GM21526 (cell line): Measurements from ENCODE around the gene CAPN12.

Experiments used
- ATAC-seq: cut with Tn5 transposase; IDR thresholded peaks from one replicate; pipeline ENCODE4 v1.9.1; 2021; ENCODE audit warnings: moderate library complexity; ENCODE audit not compliant: unreplicated experiment, low FRiP score

The CAPN12 gene

DNA sequence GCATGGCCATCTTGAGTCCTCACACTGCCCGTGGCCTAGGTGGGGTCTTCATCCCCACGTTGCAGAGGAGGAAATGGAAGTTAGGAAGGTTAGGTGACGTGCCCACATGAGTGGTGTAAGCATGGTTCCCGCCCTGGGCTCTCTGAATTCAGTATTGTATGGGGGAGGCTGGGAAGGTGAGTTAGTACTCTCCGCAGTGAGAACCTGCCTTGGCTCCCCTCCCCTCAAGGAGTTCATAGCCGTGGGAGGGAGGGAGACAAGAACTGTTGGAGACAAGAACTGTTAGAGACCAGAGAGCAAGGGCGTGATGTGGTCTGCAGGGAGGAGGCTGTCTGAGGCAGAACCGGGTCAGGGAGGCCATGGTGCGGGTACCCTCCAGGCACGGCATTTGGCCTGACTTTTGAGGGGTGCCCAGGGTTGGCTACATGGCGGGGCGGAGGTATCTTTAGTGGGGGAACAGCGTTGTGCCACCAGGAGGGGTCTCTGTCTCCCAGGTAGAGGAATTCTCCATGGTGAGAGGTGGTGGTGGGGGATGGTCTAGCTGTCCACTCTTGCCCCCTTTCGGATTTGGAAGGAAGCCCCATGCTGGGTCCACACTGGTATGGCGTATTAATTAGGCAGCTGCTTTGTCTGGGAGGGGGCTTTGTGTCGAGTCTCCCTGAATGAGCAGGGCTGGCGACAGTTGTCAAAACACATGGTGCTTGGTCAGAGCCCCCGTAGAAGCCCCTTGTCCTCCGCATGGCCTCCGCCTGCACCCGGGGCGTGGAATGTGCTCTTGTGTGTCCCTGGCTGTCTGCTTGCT is 45.8 kb downstream of the CAPN12 start:
- no peak for ATAC-seq

DNA sequence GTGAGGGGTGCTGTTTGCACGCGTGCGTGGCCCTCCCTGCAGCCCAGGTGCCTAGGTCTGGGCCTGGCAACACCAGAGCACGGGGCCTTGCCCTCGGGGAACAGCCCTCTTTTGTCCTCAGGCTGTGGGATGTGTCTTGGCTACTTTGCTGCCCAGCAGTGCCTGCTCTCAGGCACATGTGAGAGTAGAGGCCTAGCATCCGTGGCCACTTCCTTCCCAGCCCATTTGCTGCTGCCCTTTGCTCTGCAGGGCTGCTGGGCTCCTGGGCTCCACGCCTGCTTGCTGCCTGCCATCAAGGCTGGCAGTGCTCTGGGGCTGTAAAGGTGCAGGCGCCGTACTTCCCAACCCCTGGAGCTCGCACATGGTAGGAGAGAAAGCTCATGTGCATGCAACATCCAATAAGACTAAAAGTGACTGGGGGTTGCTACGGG is 46.6 kb downstream of the CAPN12 start:
- no peak for ATAC-seq

DNA sequence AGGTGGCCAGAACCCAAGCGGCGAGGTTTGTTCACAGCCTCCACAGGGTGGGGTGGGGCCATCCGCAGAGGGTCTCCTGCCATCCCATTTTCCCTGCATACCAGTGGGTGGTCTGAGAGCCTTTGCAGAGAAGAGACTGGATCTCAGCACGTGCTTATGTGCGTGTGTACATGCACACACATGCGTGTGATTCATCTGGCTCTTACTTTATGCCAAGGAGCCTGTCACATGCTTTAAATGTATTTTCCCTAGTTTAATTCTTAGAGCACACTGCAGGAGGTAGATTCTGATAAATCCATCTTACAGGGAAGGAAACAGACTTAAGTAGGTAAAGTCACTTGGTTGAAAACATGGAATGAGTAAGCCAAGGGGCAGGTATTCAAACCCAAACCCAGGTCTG is 47.1 kb downstream of the CAPN12 start:
- no peak for ATAC-seq

DNA sequence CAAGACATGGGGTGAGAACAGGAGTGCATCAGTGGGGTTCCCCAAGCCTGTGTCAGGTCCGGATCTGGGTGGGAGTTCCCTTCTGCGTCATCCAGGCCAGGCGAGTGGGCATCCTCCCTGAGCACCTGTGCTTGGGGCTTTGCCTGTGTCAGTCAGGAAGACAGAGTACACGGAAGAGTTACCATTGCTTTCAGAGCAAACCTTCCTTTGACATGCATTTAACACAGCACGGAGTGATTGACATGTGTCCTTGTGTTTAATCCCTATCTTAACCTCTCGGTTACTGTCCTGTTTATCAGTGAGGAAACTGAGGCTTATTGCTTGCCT is 47.6 kb downstream of the CAPN12 start:
- no peak for ATAC-seq

DNA sequence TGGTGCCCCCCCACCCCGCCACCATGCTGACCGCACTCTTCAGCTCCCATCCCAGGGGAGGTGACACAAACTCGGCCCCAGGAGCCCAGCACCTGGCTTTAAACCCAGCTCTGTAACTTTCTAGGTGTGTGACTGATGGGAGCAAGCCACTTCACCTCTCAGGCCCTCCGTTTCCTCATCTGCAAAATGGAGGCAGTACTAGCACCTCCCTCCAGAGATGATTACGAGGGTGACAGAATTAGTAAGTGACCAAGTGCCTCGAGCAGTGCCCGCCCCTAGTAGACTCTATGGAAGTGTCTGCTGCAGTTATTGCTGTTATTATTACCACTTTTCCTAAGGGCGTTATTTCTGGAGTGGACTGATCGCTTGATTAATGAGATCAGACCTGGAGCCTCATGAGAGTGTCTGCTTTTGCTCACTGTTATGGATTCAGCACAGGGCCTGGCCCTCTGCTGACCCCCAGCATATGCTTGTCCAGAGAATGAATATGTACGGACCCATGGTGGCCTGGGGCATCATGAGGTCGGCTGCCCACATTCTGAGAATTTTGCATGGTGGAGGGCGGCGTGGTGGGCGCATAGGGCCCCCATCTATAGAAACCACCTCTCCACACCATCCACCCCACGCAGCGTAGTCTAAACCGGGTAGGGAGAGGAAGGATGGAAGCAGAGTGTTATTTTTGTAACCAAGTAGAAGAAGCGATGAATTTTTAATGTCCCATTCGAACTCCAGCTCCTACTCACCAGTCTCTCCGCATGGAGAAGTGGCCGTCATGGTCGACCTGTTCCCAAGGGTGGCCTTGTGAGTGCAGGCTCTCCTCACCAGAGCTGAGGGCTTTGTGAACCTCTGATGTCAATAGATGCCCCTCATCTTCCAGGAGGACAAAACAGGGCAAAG is 48.2 kb downstream of the CAPN12 start:
- ATAC-seq, result no peak

DNA sequence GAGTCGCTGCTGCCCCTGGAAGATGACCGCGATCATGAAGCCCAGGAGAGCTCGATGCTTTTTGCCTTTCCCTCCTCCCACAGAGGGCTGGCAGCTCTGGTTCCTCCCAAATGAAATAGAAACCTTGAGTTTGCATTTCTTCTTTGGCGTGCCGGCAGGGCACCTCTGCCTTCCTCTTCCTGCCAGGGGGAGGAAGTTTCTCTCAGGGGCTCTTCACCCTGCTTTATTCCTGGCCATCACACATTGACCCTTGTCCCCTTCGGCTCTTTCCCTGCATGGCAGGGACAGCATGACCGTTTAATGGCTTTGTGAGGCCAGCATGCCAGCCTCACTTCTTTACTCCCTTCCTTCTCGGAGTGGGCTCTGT is 49.0 kb downstream of the CAPN12 start:
- ATAC-seq, result no peak

DNA sequence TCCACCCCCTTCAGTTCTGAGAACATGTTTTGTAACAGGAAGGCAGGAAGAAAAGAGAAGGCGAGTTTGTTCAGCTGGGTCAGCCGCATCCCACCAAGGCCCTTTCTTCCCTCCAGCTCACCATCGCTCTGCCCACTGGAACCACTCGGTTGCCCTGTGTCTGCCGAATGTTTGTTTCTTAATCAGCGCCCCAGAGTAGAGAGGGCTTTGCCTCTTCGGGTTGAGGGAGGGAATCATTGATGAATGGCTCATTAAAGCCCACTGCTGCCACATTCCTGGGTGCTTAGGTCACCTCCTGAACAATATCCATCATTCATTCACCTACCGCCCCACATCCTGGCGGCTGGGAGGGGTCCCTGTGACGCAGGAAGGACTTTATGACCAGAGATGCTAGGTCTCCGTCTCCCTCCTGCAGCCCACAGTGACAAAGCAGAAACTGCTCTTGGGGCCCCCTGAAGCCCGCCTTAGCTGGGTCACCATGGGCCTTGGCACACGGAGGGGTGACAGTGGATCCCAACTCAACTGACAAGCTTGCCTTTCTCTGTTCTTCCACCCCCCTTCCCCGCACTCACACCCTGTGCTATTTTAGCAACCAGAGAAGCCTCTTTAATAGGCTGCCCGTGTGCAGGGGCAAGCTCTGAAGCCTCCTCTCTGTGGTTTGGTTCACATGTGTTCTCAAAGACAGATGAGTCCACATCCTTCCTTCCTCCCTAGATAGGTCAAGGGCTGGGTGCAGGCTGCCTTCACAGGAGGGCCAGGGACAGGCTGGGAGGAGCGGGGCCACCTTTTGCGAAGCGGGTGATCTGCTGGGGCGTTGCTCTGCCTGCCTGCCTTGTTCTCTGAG is 50.7 kb downstream of the CAPN12 start:
- no peak for ATAC-seq

DNA sequence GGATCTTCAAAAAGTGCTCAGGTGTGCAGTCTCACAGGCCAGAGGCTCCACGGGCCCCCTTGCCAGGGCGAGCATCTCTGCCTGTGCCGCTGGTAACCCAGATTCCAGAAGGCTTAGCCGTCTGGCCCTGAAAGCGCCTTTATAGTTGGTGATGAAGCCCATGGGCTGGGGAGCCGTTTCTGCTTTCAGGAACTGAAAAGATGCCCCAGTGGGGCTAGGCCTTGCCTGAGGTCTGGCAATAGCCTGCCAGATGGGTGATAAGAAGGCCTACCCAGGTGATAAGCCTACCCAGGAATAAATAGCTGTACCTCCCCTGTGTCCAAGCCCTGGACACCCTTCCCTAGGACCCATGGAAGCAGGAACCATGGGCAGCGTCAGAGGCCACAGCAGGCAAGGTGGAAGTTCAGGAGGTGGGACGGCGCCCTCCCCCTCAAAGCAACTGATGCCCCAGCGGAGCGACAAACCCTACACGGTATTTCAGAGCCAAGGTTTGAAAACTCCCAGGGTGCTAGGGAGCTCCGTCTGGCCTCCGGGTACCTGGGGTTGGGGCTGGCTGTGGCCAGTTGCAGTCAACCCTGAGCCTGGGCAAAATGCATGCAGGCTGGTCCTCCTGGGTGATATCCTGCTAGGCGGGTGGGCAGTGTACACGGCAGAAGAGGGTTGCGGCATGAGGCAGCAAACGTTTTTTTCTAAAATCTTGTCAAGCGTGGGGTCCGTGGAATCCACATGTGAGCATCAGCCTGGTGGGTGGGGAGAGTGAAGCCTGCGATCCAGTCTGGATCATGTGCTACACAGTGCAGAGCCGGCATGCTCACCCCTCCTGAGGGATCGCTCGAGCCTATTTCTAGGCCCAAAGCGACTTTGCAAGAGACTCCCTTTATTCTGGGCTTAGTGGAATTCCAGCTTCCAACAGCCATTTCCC is 51.6 kb downstream of the CAPN12 start:
- ATAC-seq, result no peak

DNA sequence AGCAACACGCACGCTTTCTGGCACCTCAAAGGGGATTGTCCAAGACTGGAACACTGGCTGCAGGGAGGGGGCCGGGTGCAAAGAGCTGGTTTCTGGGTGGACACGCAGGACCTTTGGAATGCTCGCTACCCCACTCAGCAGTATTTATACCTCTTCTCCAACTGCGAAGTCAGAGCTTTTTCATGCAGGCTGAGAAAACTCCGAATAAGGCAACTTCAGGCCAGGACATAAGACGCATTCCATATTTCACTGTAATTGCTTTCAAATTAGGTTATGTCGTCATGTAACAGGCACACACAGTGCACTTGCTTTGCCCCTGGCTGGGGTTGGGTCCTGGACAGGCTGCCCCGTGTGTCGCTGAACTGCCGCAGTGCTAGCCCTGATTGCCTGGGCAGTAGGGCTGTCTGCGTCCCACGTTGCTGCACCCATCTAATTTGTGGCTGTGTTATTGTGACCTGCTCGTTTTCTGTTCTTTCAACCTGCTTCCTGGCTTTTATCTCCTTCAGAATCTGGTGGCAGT is 52.3 kb downstream of the CAPN12 start:
- no peak for ATAC-seq

DNA sequence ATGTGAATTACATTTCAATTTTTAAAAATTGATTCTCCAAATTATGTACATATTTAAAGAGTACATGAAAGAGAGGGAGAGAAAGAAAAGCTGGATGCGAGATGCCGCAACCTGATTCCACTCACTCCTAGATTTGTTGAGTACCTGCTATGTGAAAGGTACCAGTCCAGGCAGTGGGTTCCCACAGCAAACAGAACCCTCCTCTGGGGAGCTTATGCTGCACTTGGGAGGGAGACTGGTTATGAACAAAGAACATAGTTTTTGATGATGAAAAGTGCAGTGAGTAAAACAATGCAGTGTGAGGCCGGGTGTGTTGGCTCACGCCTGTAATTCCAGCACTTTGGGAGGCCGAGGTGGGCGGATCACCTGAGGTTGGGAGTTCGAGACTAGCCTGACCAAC is 53.4 kb downstream of the CAPN12 start:
- ATAC-seq, result no peak

DNA sequence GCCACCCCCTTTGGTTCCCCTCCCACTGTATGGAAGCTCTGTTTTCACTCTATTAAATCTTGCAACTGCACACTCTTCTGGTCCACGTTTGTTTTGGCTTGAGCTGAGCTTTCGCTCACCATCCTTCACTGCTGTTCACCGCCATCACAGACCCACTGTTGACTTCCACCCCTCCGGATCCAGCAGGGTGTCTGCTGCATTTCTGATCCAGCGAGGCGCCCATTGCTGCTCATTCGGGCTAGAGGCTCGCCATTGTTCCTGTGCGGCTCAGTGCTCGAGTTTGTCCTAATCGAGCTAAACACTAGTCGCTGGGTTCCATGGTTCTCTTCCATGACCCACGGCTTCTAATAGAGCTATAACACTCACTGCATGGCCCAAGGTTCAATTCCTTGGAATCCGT is 54.1 kb downstream of the CAPN12 start:
- ATAC-seq, result no peak

DNA sequence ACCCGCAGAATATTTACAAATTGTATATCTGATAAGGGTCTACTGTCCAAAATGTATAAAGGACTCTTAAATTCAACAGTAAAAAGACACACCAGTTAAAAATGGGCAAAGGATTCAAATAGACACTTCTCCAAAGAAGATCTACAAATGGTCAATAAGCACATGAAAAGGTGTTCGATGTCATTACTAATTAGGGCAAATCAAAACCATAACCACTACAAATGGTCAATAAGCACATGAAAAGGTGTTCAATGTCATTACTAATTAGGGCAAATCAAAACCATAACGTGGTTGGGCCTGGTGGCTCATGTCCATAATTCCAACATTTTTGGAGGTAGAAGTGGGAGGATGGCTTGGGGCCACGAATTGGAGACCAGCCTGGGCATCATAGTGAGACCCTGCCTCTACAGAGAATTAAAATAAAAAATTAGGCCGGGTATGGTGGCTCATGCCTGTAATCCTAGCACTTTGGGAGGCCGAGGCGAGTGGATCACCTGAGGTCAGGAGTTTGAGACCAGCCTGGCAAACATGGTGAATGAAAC is 56.4 kb downstream of the CAPN12 start:
- no peak for ATAC-seq

DNA sequence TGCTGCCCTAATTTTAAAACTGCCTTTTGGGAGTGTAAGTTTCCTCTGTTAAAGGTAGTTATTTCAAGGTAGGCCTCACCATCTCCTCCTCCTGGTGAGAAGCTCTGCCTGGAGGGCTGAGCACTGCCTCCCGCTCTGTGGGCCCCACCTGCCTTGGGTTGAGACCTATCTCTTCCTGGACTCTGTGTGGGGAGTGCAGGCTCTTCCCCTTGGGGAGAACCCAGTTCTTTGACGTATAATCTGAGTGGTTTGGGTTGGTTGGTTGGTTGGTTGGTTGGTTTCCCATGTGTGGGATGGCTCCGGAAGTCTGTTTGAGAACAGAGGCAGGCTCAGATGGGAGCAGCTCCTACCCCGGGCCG is 57.8 kb downstream of the CAPN12 start:
- ATAC-seq, result no peak

DNA sequence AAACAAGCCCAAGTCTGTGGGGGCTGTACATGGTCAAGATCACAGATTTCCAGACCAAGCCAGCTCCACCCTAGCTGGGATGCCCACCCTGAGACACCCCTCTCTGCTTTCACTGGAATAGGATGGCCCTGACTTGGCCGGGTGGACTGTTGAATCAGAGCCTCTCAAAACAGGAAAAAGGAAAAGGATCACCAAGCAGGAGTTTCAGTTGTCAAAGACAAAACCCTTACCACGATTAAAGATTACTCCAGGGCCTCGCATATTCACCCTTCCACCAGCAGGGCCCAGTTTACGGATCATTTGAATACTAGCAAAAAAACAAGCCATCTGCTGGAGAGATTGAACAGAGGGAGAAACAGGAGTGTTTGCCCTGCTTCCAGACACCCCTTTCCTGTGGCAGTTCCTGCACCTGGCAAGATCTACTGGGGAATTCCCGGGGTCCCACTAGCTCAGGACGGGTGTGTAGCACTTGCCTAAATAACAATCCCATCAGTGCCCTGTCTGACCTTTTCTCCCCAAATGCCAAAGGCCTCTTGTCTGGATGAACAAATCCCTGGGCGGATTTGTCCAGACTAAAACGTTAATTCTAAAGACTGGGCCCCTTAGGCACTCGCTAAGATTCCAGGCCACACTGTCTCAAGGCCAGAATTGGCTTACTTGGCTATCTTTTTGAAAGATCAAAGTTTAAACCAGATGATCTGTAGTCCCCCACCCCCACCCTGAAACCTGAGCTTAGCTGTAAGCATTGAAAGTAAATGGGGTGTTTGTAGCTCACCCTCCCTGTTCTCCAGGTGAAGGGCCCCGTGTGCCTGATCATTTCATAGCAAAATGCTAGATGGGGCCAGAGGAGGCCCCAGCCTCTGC is 58.4 kb downstream of the CAPN12 start:
- ATAC-seq, result no peak

DNA sequence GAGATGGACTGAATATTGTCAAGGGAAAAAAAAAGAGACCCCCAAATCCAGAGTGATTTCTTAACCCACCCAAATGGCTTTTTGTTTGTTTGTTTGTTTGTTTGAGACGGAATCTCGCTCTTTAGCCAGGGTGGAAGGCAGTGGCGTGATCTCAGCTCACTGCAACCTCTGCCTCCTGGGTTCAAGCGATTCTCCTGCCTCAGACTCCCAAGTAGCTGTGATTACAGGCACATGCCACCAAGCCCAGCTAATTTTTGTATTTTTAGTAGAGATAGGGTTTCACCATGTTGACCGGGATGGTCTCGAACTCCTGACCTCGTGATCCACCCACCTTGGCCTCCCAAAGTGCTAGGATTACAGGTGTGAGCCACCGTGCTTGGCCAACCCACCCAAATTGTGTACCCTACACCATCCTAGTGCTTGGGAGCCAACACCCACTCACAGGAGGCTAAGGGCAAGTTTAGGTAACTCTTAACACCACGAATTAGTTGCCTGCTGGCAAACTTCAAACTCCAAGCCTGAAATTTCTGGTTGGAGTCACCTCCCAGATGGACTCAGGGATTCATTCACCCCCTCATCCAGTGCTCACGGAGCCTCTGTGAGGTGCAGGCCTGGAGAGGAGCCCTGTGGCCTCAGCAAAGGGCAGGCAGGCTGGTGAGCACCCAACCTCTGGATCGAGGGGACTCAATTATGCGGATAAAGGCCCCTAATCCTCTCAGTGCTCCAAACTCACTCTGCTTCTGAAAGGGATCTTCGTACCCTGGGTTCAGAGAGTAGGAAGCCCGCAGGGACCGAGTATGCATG is 59.2 kb downstream of the CAPN12 start:
- ATAC-seq, result no peak

DNA sequence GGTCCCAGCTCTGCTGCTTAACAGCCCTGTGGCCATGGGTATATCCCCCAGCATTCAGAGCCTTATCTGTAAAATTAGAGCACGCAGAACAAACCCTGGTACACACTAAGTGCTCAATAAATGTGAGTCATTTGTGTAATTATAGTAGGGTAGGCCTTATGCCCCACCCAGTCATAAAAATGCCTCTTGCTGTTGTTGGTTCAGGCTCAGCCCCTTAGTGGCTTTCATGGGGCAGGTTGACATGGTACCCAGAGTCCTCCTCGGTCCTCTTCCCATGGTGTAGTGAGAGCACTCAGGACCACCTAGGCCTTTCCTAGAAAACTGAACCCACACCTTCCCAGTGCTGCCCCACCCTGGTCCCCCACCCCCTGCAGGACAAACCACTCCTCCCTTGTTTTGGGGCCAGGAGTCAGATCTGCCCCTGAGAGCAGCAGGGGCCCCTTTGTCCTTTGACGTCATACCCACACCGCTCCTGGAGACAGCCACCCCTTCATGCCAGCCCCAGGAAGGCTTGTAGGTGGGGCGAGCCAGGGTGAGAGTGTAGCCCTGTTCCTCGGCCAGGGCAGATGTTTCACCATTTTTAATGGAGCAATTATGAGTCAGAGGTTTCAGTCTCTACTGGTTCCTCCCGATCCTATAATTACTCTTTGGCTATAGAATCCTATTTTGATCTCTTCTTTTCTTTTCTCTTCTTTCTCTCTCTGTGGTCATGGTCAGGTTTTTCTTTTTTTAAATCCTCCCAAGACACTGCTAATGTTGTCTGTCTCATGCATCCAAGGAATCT is 60.0 kb downstream of the CAPN12 start:
- ATAC-seq, result no peak
